Lung (tissue), 12 donors: ENCODE results near the gene CD19. TPM values are rescaled to one million over a fixed set of nuclear protein-coding genes. Genes with fewer than 3 reads are reported as not detected.

Source experiments
- ATAC-seq: fragments of 200-7000 bp; cut with Tn5 transposase; one replicate; pipeline ENCODE4 v1.9.1; 2020; ENCODE audit warnings: moderate number of reproducible peaks; ENCODE audit not compliant: insufficient read depth, low FRiP score
- DNase-seq, 3 donors: peaks; one replicate each; pipeline ENCODE4 v3.0.0-alpha.2; 2013 to 2017
- H3K27ac ChIP-seq, 2 donors: one replicate each; pipeline ENCODE4 v1.5.1; 2013; ENCODE audit warnings: mild to moderate bottlenecking in 2 of 2, moderate library complexity in 2 of 2, control low read depth in 1 of 2, inconsistent platforms in 1 of 2, low read depth in 1 of 2, low read length in 1 of 2
- H3K27me3 ChIP-seq, 3 donors: one replicate each; pipeline ENCODE4 v1.5.1; 2013; ENCODE audit warnings: low read length in 2 of 3; ENCODE audit not compliant: control insufficient read depth in 3 of 3, insufficient read depth in 3 of 3
- H3K36me3 ChIP-seq, 4 donors: one replicate each; pipeline ENCODE4 v1.5.1; 2013; ENCODE audit warnings: low read length in 4 of 4, mild to moderate bottlenecking in 1 of 4, moderate library complexity in 1 of 4; ENCODE audit not compliant: control insufficient read depth in 4 of 4, insufficient read depth in 4 of 4
- H3K4me1 ChIP-seq, 5 donors: one replicate each; pipeline ENCODE4 v1.5.1; 2013; ENCODE audit warnings: low read length in 5 of 5, mild to moderate bottlenecking in 2 of 5, moderate library complexity in 1 of 5; ENCODE audit not compliant: control insufficient read depth in 5 of 5, insufficient read depth in 5 of 5
- H3K4me3 ChIP-seq: one replicate; pipeline ENCODE4 v1.5.1; 2013; ENCODE audit warnings: mild to moderate bottlenecking, control low read depth, moderate library complexity
- H3K9ac ChIP-seq, 2 donors: one replicate each; pipeline ENCODE4 v1.5.1; 2013; ENCODE audit warnings: low read length in 2 of 2, control low read depth in 1 of 2; ENCODE audit not compliant: insufficient read depth in 1 of 2
- H3K9me3 ChIP-seq, 4 donors: one replicate each; pipeline ENCODE4 v1.5.1; 2013; ENCODE audit warnings: low read length in 3 of 4, mild to moderate bottlenecking in 1 of 4, moderate library complexity in 1 of 4; ENCODE audit not compliant: control insufficient read depth in 4 of 4, insufficient read depth in 3 of 4
- CTCF ChIP-seq: IDR thresholded peaks from 2 replicates; pipeline ENCODE4 v1.5.1; 2012; ENCODE audit warnings: mild to moderate bottlenecking; ENCODE audit errors: control extremely low read depth, extremely low read depth
- WGBS, 2 donors: extraction: QIAGEN DNeasy Blood & Tissue Kit; methylation state at CpG; one replicate each; pipeline ENCODE4 v1.1.7; 2013; 5-methylcytosine and 5-hydroxymethylcytosine counted together
- polyA plus RNA-seq, 2 donors: library from polyadenylated mRNA; stranded (reverse); fragments of 200-250 nt; gene quantifications; one replicate each; pipeline ENCODE4 v1.2.1, GENCODE V29; 2013
- total RNA-seq, 2 donors: library from RNA; depleted of rRNA in 1 of 2; stranded (reverse); fragments of >200 nt in 1 of 2; gene quantifications; one replicate each; pipeline ENCODE4 v1.2.1, GENCODE V29; 2014 to 2021
- donor health status: control.
- donor health status: control.
- donor health status: Bipolar disorder and iron deficiency.
- donor health status: healthy.
- donor health status: DM: yes; HTN: yes; CAD: no.

CD19 gene
- total and polyA plus RNA-seq, 4 donors, result 0.33 to 2.8 (median 1.2) TPM

DNA sequence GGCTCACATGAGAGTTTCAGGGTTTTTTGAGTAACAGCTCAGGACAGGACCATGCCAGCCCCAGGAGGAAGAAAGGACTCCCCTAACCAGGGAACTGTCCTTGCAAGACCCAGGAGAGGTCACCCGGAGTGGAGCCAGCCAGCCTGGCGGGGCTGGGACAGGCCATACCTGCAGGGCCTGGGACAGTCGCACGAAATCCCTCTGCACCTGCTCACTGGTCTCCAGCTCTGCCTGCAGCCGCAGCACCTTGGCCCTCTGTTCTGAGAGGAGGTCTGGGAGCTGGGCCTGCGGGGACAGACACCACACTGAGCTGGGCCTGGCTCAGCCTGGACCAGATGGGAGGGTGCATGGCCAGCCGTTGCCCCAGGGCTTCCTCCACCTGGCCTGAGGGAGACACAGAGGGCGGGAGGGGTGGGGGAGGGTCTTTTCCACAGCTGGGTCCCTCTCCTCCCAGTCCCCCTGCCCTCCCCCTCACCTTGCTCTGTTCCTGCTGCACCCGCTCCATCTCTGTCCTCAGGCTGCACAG is 26.5 kb upstream of the CD19 start:
- H3K27me3 ChIP-seq, result no peaks in the 10 kb centered on the region
- H3K9ac ChIP-seq, result no peak overlapping the region
- 91 to 95% methylated on average over 9 of the region's 9 CpGs for WGBS, 2 donors
- no peak overlapping the region for H3K4me3 ChIP-seq
- TF ChIP-seq CTCF, result no peak
- H3K27ac ChIP-seq, result no peak overlapping the region
- H3K36me3 ChIP-seq, result peaks cover 0 to 31% (median 5%) of the 10 kb centered on the region in 4 donors
- ATAC-seq (no peak), DNase-seq (no peak)
- H3K4me1 ChIP-seq, result no peaks in the 10 kb centered on the region
- H3K9me3 ChIP-seq, result no peaks in the 10 kb centered on the region

- Histone ChIP-seq H3K4me3 (no peak overlapping the region), H3K27me3 (no peaks in the 10 kb centered on the region), H3K4me1 (no peaks in the 10 kb centered on the region), H3K9ac (no peak overlapping the region), H3K27ac (no peak overlapping the region), H3K9me3 (no peaks in the 10 kb centered on the region), H3K36me3 (peaks cover 0 to 35% (median 5%) of the 10 kb centered on the region in 4 donors)
- DNase-seq (no peak), ATAC-seq (no peak)
- TF ChIP-seq CTCF, result no peak
- WGBS, 2 donors, result 87 to 93% methylated on average over 23 to 24 of the region's 24 CpGs
Observed at GRCh38 chr16:28905800-28906372, 25.9 kb upstream of the CD19 start.

DNA sequence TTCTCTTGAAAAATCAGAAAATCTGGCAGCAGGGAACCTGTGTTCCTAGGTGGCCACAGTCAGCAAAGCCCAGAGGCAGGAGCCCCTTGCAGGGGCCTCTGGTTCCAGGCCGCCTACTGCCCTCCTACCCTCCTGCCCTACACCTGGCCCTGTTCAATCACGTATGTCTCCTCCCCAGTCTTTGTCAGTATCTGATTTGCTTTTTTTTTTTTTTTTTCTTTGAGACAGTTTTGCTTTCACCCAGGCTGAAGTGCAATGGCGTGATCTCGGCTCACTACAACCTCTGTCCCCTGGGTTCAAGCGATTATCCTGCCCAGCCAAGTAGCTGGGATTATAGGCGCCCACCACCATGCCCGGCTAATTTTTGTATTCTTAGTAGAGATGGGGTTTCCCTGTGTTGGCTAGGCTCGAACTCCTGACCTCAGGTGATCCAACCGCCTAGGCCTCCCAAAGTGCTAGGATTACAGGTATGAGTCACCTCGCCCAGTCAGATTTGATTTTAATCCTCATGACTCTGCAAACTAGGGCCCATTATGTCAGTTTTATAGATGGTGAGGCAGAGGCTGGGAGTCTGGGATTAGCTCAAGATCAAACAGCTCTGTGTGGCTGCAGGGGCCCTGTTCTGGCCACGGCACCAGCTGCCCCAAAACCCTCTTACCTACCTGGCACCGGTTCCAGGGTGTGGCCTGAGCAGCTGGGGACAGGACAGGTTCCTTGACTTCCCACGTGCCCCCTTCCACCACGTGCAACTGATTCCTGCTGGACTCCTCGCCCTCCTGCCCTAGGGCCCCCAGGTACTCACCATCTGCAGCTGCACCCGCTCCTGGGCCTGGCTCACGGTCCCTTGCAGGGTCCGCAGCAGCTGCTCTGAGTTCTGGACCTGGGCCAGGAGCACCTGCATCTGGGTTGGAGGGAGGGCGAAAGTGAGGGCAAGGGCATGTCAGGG is 21.4 kb upstream of the CD19 start:
- Histone ChIP-seq H3K4me1 (no peaks in the 10 kb centered on the region), H3K9me3 (no peaks in the 10 kb centered on the region), H3K4me3 (no peak overlapping the region), H3K27me3 (no peaks in the 10 kb centered on the region), H3K9ac (no peak overlapping the region), H3K27ac (no peak overlapping the region), H3K36me3 (peaks cover 4 to 41% (median 9%) of the 10 kb centered on the region in 4 donors)
- DNase-seq (no peak), ATAC-seq (no peak)
- WGBS, 2 donors, result 90% methylated on average over 19 of the region's 19 CpGs
- no peak for TF ChIP-seq CTCF
